ENCODE data around the gene HES3. TPM values are rescaled to one million over a fixed set of nuclear protein-coding genes. Genes with fewer than 3 reads are reported as not detected.

Gene HES3
- total and polyA plus RNA-seq, 11 donors, result not detected

DNA sequence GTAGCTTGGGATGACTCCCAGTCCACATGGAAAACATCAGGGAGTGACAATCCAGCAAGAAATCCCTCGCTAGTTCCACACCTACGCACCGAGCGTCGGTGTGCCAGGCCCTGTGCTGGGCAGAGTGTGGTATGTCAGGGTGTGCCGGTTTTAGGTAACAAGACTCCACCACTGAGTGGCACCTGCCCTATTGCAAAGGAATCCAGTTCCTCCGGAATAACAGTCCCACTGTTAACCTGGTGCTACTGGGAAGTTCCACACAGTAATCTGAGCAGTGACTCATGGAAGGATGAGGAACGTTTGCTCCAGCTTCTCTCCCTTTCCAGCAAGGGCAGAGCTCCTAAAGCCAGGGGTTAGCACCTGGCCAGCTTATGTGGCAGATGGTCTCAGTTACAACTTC lies 23.7 kb upstream of the HES3 start:
- WGBS, 4 donors, result 74 to 86% (median 83%) methylated on average over 8 of the region's 8 CpGs
- Histone ChIP-seq H3K9me3 (no peaks in the 10 kb centered on the region), H3K36me3 (peaks cover 0 to 81% (median 44%) of the 10 kb centered on the region in 9 donors), H3K27ac (no peak overlapping the region), H3K4me3 (no peak overlapping the region), H3K27me3 (no peaks in the 10 kb centered on the region), H3K4me1 (peaks cover 0 to 40% (median 31%) of the 10 kb centered on the region in 12 donors)
- DNase-seq (no peak), ATAC-seq (no peak)
- TF ChIP-seq, protein P1, sequence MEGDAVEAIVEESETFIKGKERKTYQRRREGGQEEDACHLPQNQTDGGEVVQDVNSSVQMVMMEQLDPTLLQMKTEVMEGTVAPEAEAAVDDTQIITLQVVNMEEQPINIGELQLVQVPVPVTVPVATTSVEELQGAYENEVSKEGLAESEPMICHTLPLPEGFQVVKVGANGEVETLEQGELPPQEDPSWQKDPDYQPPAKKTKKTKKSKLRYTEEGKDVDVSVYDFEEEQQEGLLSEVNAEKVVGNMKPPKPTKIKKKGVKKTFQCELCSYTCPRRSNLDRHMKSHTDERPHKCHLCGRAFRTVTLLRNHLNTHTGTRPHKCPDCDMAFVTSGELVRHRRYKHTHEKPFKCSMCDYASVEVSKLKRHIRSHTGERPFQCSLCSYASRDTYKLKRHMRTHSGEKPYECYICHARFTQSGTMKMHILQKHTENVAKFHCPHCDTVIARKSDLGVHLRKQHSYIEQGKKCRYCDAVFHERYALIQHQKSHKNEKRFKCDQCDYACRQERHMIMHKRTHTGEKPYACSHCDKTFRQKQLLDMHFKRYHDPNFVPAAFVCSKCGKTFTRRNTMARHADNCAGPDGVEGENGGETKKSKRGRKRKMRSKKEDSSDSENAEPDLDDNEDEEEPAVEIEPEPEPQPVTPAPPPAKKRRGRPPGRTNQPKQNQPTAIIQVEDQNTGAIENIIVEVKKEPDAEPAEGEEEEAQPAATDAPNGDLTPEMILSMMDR (IDR thresholded peaks at IDR 0.05), result no peak
- no peak for TF ChIP-seq POLR2A (IDR thresholded peaks at IDR 0.05)
- intact Hi-C loops (cut with DNase I), result no loop called here

DNA sequence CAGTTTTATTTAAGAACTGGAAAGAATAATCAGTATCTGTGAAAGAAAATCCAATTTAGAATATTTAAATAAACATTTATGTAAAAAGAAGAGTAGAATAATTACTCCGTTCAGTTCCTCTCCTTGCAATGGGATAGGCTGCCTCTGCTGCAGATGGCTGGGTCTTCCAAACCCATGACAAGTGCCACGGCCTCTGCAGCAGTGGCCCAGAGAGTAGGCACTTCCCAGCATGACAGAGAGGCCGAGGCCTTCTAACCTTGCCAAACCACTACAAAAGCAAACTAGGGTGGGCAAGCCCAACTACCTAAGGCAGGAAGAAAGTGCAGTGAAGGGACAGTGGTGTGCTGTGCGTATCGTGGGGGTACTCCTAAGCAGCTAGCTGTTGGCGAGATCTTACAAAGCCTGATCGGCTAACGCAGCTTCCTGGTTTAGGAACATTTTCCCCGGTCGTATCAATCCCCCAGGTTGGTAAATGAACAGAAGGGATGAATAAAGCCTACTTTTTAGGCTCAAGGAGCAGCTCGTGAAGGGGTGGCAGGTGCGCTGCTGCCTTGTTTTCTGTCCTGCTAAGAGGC lies 22.7 kb upstream of the HES3 start:
- H3K36me3 ChIP-seq, result peaks cover 0 to 81% (median 49%) of the 10 kb centered on the region in 9 donors
- H3K27me3 ChIP-seq, result no peaks in the 10 kb centered on the region
- TF ChIP-seq, protein P1 (IDR thresholded peaks at IDR 0.05), result no peak
- no peak for TF ChIP-seq POLR2A (IDR thresholded peaks at IDR 0.05)
- peak overlapping the region in 4 of 12 donors; percentile 4 to 78 (median 40) for H3K27ac ChIP-seq
- WGBS, 4 donors, result 82 to 93% (median 90%) methylated on average over 12 of the region's 12 CpGs
- no peak for DNase-seq
- H3K9me3 ChIP-seq, result no peaks in the 10 kb centered on the region
- ATAC-seq, result no peak
- H3K4me3 ChIP-seq, result no peak overlapping the region
- peaks cover 0 to 49% (median 33%) of the 10 kb centered on the region in 12 donors for H3K4me1 ChIP-seq
- intact Hi-C loops (cut with DNase I), result no loop called here

DNA sequence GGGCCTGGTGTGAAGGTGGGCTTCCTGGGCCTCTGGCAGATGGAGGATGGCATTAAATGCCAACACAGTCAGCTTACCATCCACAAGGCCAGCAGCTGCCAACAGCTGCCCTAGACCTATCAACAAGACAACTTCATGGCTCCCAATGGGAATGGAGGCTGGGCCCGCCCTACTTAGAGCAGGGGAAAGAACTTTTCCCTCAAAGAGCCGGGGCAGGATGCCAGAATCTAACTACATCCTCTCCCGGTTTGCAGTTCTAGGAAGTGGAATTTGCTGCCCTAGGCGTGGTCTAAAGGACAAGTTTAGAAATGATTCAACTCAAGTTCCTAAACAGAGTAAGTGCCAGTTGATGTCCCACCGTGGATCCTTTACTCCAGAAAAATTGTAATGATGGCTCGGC lies 21.3 kb upstream of the HES3 start:
- Histone ChIP-seq H3K4me3 (no peak overlapping the region), H3K27ac (peak overlapping the region; percentile 7 to 80 (median 70)), H3K36me3 (peaks cover 0 to 83% (median 61%) of the 10 kb centered on the region in 9 donors), H3K4me1 (peaks cover 0 to 49% (median 33%) of the 10 kb centered on the region in 12 donors), H3K27me3 (no peaks in the 10 kb centered on the region), H3K9me3 (no peaks in the 10 kb centered on the region)
- TF ChIP-seq POLR2A (IDR thresholded peaks at IDR 0.05), result no peak
- TF ChIP-seq, protein P1 (IDR thresholded peaks at IDR 0.05), result no peak
- 3 to 45% (median 9%) methylated on average over 5 to 6 of the region's 6 CpGs for WGBS, 4 donors
- DNase-seq (peak in 4 of 5 donors; percentile 82 to 91 (median 86)), ATAC-seq (peak; percentile 69 to 80 (median 75))
- intact Hi-C loops (cut with DNase I), result loop anchor here in 1 of 10 donors (2.0 kb wide), 1 partner anchor 14 kb away; no protein-coding TSS in a partner anchor

DNA sequence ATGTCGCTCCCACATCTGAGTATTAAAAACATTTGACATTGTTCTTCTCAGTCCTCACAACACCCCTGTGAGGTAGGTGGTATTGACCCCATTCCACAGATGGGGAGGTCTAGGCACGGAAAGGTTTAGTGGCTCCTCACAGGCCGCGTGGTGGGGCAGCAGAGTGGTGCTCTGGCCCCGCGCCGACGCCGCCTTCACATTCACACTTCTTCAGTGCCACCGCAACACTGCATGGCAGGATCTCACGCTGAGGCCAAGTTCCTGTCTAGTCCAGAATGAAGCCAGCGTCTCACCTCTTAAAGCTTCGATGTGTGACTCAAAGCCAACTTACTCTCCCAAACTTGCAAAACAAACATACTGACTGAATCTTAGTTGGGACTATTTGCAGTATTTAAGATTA lies 20.4 kb upstream of the HES3 start:
- peak in 2 of 5 donors; percentile 77 to 80 for DNase-seq
- no peak for TF ChIP-seq POLR2A (IDR thresholded peaks at IDR 0.05)
- TF ChIP-seq, protein P1 (IDR thresholded peaks at IDR 0.05), result no peak
- 64 to 90% (median 70%) methylated on average over 13 of the region's 13 CpGs for WGBS, 4 donors
- Histone ChIP-seq H3K36me3 (peaks cover 0 to 83% (median 69%) of the 10 kb centered on the region in 9 donors), H3K27me3 (no peaks in the 10 kb centered on the region), H3K4me1 (peaks cover 0 to 49% (median 33%) of the 10 kb centered on the region in 12 donors), H3K4me3 (no peak overlapping the region), H3K9me3 (no peaks in the 10 kb centered on the region), H3K27ac (peak overlapping the region in 11 of 12 donors; percentile 7 to 80 (median 71))
- peak; percentile 56 to 72 (median 69) for ATAC-seq
- intact Hi-C loops (cut with DNase I), result loop anchor here in 1 of 10 donors (2.0 kb wide), 1 partner anchor 15 kb away; no protein-coding TSS in a partner anchor
